ENCODE measurements around the gene TTC19.

DNA sequence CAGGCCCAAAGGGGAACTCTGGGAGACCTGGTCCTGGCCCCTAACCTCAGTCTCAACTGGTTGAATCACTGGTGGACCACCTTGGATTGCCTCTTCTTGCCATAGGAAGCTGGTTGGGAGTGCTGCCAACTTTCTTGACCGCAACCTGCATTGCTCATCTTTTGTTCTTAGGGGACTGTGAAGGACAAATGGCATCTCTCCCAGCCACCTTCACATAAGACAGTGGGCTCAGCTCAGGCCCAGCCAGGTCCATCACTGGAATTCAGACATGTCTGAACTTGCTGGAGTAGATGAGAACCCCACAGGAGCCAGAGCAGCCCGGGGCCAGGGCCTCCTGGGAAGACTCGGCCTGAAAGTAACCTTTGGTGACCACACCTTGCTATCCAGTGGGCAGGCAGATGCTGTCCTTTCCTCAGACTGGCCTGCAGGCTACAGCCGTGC is 35.9 kb upstream of the TTC19 start:
- TF ChIP-seq, protein P1, sequence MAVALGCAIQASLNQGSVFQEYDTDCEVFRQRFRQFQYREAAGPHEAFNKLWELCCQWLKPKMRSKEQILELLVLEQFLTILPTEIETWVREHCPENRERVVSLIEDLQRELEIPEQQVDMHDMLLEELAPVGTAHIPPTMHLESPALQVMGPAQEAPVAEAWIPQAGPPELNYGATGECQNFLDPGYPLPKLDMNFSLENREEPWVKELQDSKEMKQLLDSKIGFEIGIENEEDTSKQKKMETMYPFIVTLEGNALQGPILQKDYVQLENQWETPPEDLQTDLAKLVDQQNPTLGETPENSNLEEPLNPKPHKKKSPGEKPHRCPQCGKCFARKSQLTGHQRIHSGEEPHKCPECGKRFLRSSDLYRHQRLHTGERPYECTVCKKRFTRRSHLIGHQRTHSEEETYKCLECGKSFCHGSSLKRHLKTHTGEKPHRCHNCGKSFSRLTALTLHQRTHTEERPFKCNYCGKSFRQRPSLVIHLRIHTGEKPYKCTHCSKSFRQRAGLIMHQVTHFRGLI (tag by site-specific recombination; IDR thresholded peaks at IDR 0.05) = no peak
- TF ChIP-seq ZNF510 (tag by site-specific recombination; IDR thresholded peaks at IDR 0.05; ENCODE audit: insufficient replicate concordance) (no peak), ZNF274 (IDR thresholded peaks at IDR 0.05; ENCODE audit: low read length) (no peak), ZNF274 (tag by site-specific recombination; IDR thresholded peaks at IDR 0.05; ENCODE audit: borderline replicate concordance) (no peak), KLF1 (tag by site-specific recombination; IDR thresholded peaks at IDR 0.05) (no peak), ZNF335 (tag by site-specific recombination; conservative IDR thresholded peaks at IDR 0.05) (peak; percentile 23; the same call in 1 of the 2 replicates), ZNF544 (tag by site-specific recombination; IDR thresholded peaks at IDR 0.05) (no peak), ZNF571 (tag by site-specific recombination; IDR thresholded peaks at IDR 0.05) (no peak), ZFHX2 (tag by site-specific recombination; conservative IDR thresholded peaks at IDR 0.05) (no peak), SP2 (tag by site-specific recombination; IDR thresholded peaks at IDR 0.05) (no peak)
